ENCODE measurements around the gene SUMF1.
A peak's percentile ranks its signal among the peaks of the same experiment; 100 is the strongest.

SUMF1 gene

DNA sequence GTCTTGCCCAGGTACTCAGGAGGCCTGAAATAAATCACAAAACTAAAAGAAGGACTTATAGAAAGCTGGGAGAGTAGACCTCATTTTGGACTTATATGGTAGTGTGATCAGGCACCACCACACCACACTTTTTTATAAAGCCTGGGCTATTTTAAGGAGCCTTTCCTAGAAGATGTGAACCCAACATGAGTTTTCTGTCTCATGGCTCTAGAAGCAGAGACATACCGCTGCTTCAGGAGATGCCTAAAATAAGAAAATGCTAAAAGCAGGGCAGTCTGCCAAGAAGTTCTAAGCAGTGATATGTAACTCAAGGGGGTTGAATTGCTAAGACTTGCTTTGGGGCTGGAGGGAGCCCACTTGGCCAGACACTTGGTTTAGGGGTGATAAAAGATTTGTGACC lies 49.6 kb downstream of the SUMF1 start:
- DNase-seq (ENCODE audit: low spot score) (peak; percentile 9), FAIRE-seq (no peak)

DNA sequence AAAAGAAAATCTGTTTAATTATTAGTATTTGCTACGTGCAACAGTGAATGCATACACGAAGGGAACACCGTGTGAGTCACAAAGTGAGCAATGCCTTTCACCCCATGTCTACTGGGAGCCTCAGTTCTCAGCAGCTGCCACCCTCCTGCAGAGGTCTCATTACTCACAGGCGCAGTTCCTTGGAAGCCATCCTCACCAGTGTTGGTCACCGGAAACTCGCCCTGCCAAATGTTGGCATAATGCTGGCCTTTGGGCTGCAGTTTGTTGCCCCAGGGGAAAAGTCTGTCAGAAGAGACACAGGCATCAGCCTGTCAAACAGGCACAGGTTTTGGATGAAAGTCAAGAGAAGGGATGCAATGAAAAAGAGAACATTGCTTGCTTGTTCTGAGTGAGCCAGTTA lies 50.1 kb downstream of the SUMF1 start:
- peak; percentile 97 for FAIRE-seq
- peak; percentile 94 for DNase-seq (ENCODE audit: low spot score)

DNA sequence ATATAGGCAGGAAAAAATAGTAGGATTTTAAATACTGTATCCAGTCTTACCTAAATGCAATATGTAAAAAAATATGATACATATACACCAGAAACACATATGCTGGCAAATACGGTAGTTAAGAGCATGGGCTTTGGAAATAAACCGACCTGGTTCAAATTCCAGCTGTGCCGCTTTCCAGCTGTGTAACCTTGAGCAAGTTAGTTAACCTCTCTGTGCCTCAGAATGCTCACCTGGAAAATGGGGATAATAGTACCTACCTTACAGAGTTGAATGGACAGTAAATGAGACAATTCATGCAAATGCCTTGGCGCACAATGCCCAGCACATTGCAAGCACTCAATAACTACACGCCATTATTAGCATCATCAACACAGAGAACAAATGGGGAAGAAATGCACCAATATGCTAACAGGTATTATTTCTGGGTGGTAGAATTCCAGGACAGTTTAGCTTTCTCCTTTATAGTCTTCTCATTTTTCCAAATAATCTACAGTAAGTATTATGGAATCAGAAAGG lies 50.6 kb downstream of the SUMF1 start:
- DNase-seq (ENCODE audit: low spot score) (no peak), FAIRE-seq (no peak)

DNA sequence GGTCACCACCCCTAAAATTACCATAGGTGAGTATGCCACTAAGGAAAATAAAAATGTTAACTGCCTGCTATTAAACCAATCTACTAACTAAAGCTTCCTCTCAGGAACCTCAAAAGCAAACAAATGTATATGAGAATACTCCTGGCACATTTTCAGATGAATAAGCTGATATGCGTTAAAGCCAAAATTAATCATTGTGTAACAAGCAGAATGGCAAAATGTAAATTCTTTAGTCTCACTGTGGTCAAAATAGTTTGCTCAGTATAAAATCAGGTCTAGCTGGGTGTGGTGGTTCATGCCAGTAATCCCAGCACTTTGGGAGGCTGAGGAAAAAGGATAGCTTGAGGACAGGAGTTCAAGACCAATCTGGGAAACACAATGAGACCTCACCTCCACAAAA lies 53.6 kb downstream of the SUMF1 start:
- DNase-seq (ENCODE audit: low spot score), result no peak

DNA sequence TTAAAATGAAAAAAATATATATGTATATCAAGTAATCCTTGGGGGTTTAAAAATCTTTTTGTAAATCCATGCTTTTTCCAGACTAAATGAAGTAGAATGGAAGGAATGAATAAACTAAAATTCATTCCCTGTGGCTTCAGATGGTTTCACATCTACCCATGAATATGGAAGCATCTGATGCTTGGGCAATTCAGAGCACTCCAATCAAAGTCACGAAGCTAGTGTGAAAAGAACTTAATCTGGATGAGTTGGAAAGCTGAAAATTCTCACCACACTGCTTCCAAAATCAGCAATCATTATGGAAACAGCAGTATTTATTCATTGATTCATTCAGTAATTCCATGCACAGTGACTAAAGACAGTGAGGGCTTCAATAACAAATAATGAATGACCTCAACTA lies 55.2 kb downstream of the SUMF1 start:
- FAIRE-seq, result no peak

More for the DNA sequence above, 53.6 kb downstream of the SUMF1 start:
- FAIRE-seq, result no peak

DNA sequence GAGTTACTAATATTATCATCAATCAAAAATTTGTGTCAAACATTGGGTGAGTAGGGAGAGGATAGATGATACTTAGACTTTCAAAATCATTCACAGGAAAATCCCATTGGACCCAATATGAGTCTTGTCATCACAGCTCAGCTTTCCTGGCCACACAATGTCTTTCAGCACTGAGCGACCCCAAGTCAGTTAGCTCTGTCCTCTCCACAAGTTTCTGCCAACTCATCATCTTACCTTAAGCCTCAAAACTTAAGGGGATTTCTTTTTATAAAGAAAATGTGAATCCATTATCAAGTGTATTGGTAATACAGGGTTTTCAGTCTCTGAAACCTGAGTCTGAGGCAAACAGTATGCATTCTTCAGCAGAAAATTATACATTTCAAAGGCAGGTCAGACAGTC lies 55.8 kb downstream of the SUMF1 start:
- FAIRE-seq, result no peak
- no peak for DNase-seq (ENCODE audit: low spot score)

More for the DNA sequence above, 55.2 kb downstream of the SUMF1 start:
- no peak for DNase-seq (ENCODE audit: low spot score)

DNA sequence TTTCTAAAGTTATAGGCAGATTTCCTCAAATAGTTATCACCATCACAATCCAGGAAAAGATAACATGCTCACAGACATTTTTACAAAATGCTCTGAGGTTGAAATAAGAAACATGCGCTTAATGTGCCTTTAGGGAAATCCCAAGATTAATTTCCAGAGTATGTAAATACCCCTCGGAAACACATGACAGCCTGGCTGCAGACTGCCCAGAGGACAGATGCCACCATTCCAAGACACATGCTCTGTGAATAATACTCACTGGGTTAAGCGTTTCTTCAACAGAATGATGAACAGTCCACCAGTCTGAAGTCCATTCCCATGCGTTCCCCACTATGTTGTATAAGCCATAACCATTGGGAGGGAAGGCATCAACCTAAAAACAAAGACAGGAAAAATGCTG lies 56.5 kb downstream of the SUMF1 start:
- FAIRE-seq (no peak), DNase-seq (ENCODE audit: low spot score) (no peak)

DNA sequence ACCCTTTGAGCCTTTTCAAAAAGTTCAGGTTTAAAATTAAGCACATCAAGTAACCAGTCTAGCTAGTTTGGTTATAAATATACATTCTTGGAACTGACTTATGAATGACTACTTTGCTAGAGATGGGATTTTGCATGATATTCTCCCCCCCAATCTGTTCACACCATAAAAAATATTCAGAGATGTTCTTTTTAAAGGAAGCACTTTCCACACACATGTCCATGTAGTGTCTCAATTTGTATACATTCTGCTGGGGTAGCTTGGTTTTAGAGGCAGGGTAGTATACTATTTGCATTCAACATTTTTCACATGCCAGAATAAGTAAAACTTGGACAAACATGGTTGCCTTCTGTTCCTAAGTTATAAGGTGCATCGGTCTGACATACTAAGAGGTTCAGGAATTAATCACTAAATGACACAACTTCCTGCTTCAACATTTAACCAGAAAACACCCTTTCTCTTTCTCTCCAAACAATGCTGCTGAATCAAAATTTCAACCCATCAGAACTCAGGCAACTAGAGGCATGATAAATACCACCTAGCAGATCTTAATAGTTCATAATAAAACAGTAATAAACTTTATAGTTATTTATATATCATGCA lies 57.0 kb downstream of the SUMF1 start:
- DNase-seq (ENCODE audit: low spot score), result no peak

DNA sequence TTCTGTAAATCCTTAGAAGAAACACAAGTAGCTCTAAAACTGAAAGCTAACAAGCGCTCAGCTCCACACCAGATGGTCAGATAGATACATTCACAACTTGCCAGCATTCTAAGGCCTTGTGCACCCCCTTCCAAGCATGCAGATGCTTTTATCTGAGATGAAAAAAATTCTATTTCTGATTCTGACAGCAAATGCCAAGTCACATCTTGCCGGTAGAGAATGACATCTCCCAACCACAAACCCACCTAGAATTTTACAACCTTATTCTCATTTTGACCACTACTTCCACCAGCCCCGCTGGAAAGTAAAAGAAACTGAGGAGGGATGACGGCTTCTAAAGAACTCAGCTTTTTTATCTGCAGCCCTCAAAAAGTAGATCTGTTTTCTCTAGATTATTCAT lies 57.7 kb downstream of the SUMF1 start:
- FAIRE-seq, result no peak
- no peak for DNase-seq (ENCODE audit: low spot score)

More for the DNA sequence above, 57.0 kb downstream of the SUMF1 start:
- no peak for FAIRE-seq

DNA sequence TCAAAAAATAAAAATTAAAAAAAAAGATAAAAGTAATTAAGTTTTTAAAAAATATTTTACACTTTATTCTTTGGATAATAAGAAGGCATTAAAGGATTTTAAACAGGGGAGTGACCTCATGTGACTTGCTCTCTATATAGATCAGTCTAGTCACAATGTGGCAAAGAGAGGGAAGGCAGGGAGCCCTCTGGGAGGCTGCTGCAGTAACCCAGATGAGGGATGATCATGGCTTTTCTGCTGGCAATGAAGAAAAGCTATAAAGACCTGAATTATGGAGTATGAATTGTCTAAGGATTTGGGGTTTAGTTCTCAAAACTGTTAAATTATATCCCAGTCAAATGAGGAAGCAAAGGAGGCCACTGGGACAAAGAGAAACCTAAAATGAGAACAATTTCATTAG lies 58.1 kb downstream of the SUMF1 start:
- no peak for FAIRE-seq
- DNase-seq (ENCODE audit: low spot score), result no peak

DNA sequence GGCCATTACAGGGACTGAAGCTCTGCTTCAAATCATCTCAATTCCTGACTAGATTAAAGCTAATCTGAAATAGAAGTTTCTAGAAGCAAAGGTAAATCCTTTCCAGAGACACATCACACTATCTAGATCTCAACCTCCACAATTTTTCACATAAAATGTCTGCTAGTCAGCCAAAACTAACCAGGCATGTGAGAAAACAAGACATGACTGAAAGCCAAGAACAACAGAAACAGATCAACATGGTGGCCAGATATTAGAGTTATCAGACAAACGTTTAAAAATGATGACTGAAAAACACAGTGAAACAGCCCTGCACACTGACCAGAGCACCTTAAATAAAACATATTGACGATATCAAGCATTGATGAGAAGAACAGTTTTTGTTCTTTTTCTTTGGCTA lies 59.1 kb downstream of the SUMF1 start:
- DNase-seq (ENCODE audit: low spot score), result no peak
- no peak for FAIRE-seq

DNA sequence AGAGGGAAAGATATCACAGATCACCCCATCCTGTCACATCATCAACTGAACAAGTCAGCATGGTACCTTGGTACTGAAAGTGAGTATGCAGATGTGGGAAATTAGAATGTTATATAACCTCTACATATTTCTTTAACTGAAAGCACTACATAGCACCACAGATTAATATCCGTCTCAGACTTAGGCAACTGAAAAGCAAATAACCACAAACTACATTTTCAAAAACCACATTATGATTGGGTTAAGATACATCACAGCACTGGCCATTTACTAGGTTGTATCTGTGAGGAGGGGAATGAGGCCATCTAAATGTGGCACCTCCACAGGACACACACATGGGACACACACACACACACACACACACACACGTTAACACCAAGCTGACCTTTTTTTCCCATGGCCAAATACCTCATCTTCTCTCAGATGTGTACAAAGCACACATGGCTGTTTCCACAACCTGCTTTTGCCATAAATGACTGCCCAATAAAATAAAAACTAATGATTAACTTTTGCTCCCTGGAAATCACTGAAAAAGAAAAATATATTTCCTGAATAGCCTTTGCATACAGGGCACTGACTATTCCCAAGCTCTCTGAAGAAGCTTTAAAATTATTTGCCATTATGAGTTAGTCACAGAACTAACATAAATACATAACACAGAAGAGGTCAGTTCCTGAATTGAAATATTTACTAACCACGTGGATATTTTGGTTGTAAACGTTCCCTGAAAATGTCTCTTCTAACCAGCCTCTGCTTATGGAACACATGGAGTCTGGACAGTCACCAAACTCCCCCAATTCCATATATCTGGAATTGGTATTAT lies 60.1 kb downstream of the SUMF1 start:
- peak; percentile 70 for FAIRE-seq
- DNase-seq (ENCODE audit: low spot score), result no peak

DNA sequence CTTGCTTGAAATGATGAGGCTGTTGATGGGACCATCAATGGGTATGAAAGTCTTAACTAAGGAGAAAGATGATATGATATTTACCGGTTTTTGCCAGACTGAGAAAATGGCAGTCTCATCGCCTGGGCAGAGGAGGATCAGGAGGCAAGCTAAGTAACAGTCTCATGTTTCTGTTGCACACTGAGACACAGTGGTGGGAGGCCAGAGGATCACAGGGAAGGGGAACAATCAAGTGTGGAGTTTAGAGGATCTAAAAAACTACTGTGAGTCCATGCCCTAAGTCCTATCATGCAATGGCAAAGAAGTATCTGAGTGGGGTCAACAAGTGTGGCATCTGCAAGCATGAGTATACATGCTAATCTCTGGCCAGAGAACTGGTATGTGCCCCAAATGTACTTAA lies 62.2 kb downstream of the SUMF1 start:
- DNase-seq (ENCODE audit: low spot score), result no peak
- no peak for FAIRE-seq

DNA sequence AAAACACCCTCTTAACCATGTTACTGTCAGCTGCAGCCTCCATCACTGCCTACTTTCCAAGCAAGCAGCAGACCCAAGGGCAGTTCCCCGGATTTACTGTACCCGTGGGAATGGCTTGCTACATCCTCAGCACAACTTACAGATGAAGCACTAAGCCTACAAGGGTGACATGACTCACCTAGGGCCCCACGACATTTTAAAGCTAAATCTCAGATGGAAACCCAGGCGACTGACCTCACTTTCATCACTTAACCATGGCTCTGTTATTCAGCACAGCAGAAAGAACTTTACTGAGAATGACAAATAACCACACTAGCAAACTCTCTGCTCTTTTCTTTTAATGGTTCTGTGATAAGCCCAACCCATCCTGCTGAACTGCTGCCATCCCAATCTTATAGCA lies 65.6 kb downstream of the SUMF1 start:
- DNase-seq (ENCODE audit: low spot score), result no peak
- no peak for FAIRE-seq

DNA sequence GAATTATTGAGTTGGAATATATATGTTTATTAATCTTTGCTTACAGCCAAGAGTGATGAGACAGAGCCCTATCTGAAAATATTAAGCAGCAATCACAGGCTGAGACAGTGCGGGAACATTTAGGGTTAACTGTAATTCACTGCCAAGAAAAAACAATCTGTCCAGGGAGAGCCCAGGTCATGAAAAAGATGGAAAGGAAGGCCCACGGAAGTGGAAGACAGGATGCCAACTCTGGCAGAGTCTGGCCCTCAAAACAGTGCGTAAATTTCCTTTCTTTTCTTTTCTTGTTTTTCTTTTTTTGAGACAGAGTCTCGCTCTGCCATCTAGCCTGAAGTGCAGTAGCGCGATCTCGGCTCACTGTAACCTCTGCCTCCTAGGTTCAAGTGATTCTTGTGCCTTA lies 67.6 kb downstream of the SUMF1 start:
- no peak for FAIRE-seq
- DNase-seq (ENCODE audit: low spot score), result no peak

DNA sequence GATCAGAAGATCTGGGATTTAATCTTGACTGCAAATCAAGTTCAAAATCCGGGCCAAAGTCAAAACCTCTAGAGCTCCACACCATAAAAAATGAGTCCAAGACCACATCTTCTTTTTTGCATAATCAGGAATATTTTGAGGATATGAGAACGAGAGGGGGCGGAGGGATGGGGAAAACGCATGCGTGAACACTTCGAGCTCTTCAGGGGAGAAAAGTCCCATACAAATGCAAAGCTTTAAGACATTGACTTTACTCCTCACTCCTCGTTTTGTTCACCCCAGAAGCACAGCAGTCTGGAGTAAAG lies 68.2 kb downstream of the SUMF1 start:
- FAIRE-seq, result no peak
- no peak for DNase-seq (ENCODE audit: low spot score)

DNA sequence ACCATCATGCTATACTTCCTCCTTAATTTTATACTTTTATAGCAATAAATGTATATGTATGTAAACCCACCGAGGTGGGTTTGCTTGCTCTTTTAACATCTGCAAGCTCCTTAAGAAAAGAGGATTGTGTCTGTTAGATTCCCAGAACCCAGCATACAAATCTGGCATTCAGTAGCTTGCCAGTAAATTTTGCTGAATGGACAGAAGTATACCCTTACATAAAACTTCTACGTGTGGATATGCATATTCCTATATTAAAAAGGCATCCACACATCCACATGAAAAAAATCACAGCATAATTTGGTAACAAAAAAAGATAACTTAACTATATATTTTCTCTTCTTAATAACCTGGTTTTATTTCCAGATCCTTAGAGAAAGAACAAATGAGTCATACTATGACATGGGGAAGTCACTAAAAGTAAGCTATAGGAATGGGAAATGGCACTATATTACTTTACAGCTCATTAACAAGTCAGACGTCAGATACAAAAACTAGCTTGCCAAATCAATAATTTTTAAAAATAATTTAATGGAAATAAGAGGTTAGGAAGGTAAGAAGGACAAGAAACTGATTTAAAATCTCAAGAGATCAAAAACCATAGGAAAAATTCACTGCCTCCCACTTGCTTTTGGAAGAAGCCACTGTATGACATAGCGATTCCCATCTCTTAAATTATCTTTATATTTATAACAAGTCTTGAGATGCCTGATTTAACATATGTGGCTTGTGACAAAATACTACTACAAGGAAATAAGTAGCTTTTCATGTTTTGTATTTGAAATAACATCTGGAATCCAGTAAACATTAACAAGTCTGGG lies 68.7 kb downstream of the SUMF1 start:
- FAIRE-seq (no peak), DNase-seq (ENCODE audit: low spot score) (no peak)

DNA sequence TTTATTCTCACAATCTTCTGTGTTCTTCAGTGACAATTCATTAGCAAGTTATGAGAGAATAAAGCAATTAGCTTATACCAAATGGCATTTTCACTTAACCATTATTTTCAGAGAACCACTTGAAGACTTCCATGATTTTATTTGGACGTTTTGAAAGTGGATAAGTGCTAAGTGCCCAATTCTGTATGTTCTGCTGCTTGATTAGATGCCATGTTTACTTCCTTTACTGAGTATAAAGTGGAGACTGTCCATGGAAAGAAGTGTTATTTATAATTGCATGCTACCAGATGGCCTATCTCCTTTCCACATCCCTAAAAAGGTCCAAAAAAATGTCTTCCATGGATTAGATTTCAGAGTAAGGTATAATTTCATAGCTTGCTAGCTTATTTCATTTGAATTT lies 69.6 kb downstream of the SUMF1 start:
- DNase-seq (ENCODE audit: low spot score), result no peak
- no peak for FAIRE-seq

DNA sequence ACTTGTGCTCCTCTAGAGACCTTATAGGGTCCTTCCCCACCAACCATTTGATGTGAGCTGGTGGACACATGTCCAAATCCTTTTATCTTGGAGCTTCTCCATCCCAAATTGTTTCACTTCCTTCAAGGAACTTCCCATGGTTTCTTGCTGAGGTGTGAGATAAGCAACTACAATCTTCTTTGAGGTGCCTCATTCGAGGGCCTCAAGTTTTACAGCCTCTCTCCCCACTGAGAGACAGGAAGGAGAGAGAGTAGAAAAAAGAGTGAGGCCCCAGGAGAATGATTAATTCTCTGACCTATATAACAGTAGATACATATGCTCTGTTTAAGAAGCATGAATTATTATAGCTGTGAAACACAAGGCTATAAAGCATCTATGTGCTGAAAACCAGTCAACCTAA lies 70.5 kb downstream of the SUMF1 start:
- FAIRE-seq, result no peak
- DNase-seq (ENCODE audit: low spot score), result no peak

DNA sequence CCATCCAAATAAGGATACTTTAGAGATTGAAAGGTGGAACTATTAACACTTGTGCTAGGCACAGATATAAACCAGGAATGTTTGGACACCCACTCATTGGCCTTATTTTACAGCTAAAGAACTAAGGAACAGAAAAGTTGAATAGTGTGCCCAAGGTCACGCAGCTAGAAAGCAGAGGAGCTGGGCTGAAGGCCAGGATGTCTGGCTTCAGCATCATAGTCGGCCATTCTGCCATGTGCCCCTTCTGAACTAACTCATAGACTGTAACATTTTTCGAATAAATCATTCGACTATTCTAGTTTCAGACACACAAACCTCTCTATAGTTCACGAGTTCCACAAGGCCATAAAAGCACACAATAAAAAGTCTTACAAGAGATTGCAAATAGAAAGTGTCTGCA lies 71.1 kb downstream of the SUMF1 start:
- FAIRE-seq (no peak), DNase-seq (ENCODE audit: low spot score) (no peak)

DNA sequence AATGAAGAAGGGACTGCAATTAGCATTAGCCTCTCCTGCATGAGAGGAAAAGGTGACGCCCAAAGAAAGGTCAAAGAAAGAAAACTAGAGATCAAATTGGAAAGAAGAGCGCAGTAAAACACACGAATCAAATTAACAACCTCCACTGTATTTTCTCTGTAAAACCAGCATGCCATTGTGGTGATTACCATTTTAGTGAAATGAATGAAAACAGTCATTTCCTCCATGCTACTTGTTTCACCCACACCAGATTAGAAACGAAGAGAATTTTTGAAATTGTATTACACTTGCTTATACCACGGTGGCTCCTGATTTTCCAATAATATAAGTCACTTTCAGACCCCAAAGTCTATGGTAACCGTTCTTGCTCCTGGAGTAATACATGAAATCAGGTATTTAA lies 71.6 kb downstream of the SUMF1 start:
- DNase-seq (ENCODE audit: low spot score), result no peak
- FAIRE-seq, result no peak

DNA sequence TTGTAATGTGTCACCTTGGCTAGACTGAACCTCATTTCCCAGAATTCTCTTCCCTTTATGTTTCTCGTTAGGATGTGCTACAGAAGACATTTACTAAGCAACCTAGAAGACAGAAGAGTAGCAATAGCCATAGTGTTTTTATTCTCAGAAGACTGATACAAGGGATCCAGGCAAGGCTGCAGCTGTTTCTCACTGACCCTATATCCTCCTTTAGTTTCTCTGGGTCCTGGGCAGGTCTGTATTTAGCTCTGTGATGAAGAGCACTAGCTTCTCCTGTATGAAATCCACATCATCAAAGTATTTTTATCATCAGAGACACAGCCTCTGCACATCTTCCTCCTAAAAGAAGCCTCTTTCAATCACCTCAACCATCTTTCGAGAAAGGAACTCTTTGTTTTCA lies 72.5 kb downstream of the SUMF1 start:
- FAIRE-seq (no peak), DNase-seq (ENCODE audit: low spot score) (no peak)

Data from RCC 7860 (cell line).